Stomach (tissue), 4 donors: ENCODE data around the gene SLC7A5.

Source experiments
- POLR2A ChIP-seq, 4 donors: fragments of 450-650 bp; IDR thresholded peaks; one replicate each; pipeline ENCODE4 v1.6.1; 2016; ENCODE audit warnings: antibody characterized with exemption in 4 of 4, control low read depth in 2 of 4, mild to moderate bottlenecking in 1 of 4, moderate library complexity in 1 of 4
- TF ChIP-seq, protein P1 (sequence below), 7 experiments: fragments of 450-650 bp in 4 of 7; fragments of 200-600 bp in 3 of 7; sonication (generic) in 3 of 7; IDR thresholded peaks; one replicate each; pipeline ENCODE4 v1.5.1; 2016 to 2019; ENCODE audit warnings: antibody characterized with exemption in 7 of 7, control low read depth in 2 of 7, mild to moderate bottlenecking in 1 of 7

DNA sequence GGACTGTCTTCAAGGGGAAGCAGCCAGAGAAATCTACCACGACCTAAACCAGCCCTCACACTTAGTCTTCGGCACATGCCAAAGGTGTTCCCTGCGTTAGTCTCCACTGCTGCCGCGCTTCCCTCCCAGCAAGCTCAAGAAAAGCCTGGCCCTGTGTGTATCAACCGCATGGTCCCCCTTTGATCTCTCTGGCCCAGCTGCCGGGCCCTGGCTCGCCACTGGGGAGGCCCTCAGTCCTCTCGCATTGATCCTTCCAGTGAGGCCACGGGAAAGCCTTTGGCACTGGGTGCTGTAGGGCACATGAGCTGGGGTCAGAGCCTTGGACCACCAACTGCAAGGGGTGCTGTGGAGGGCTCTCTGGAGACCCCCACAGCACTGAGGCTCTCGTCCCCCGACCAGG, 74.0 kb downstream of the SLC7A5 start:
- TF ChIP-seq, protein P1, sequence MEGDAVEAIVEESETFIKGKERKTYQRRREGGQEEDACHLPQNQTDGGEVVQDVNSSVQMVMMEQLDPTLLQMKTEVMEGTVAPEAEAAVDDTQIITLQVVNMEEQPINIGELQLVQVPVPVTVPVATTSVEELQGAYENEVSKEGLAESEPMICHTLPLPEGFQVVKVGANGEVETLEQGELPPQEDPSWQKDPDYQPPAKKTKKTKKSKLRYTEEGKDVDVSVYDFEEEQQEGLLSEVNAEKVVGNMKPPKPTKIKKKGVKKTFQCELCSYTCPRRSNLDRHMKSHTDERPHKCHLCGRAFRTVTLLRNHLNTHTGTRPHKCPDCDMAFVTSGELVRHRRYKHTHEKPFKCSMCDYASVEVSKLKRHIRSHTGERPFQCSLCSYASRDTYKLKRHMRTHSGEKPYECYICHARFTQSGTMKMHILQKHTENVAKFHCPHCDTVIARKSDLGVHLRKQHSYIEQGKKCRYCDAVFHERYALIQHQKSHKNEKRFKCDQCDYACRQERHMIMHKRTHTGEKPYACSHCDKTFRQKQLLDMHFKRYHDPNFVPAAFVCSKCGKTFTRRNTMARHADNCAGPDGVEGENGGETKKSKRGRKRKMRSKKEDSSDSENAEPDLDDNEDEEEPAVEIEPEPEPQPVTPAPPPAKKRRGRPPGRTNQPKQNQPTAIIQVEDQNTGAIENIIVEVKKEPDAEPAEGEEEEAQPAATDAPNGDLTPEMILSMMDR (IDR thresholded peaks at IDR 0.05), result no peak
- no peak for TF ChIP-seq POLR2A (IDR thresholded peaks at IDR 0.05)
